Ishikawa (cell line): Measurements from ENCODE around the gene EEFSEC.

Experiments
- CEBPB ChIP-seq: IDR thresholded peaks from 2 replicates; pipeline ENCODE4 v1.6.1; 2012
- CREB1 ChIP-seq: IDR thresholded peaks from 2 replicates; pipeline ENCODE4 v1.6.1; 2012; ENCODE audit warnings: low read depth
- EGR1 ChIP-seq: IDR thresholded peaks from 2 replicates; pipeline ENCODE4 v1.6.1; 2012
- EP300 ChIP-seq: IDR thresholded peaks from 2 replicates; pipeline ENCODE4 v1.6.1; 2012; ENCODE audit warnings: borderline replicate concordance
- FOXM1 ChIP-seq: IDR thresholded peaks from 2 replicates; pipeline ENCODE4 v1.6.1; 2012; ENCODE audit warnings: low read depth, borderline replicate concordance
- MAX ChIP-seq: IDR thresholded peaks from 2 replicates; pipeline ENCODE4 v1.6.1; 2012
- NFIC ChIP-seq: IDR thresholded peaks from 2 replicates; pipeline ENCODE4 v1.6.1; 2012
- RAD21 ChIP-seq: IDR thresholded peaks from 2 replicates; pipeline ENCODE4 v1.6.1; 2012; ENCODE audit warnings: low read depth
- REST ChIP-seq: IDR thresholded peaks from 2 replicates; pipeline ENCODE4 v1.6.1; 2012; ENCODE audit warnings: low read depth, mild to moderate bottlenecking
- TAF1 ChIP-seq: IDR thresholded peaks from 2 replicates; pipeline ENCODE4 v1.6.1; 2012; ENCODE audit warnings: low read depth, mild to moderate bottlenecking
- TCF12 ChIP-seq: IDR thresholded peaks from 2 replicates; pipeline ENCODE4 v1.6.1; 2012; ENCODE audit warnings: low read depth
- TEAD4 ChIP-seq: IDR thresholded peaks from 2 replicates; pipeline ENCODE4 v1.6.1; 2012
- USF1 ChIP-seq: IDR thresholded peaks from 2 replicates; pipeline ENCODE4 v1.6.1; 2012
- YY1 ChIP-seq: IDR thresholded peaks from 2 replicates; pipeline ENCODE4 v1.6.1; 2012; ENCODE audit warnings: low read depth
- ZBTB7A ChIP-seq: IDR thresholded peaks from 2 replicates; pipeline ENCODE4 v1.6.1; 2012; ENCODE audit warnings: low read depth

The EEFSEC gene

DNA sequence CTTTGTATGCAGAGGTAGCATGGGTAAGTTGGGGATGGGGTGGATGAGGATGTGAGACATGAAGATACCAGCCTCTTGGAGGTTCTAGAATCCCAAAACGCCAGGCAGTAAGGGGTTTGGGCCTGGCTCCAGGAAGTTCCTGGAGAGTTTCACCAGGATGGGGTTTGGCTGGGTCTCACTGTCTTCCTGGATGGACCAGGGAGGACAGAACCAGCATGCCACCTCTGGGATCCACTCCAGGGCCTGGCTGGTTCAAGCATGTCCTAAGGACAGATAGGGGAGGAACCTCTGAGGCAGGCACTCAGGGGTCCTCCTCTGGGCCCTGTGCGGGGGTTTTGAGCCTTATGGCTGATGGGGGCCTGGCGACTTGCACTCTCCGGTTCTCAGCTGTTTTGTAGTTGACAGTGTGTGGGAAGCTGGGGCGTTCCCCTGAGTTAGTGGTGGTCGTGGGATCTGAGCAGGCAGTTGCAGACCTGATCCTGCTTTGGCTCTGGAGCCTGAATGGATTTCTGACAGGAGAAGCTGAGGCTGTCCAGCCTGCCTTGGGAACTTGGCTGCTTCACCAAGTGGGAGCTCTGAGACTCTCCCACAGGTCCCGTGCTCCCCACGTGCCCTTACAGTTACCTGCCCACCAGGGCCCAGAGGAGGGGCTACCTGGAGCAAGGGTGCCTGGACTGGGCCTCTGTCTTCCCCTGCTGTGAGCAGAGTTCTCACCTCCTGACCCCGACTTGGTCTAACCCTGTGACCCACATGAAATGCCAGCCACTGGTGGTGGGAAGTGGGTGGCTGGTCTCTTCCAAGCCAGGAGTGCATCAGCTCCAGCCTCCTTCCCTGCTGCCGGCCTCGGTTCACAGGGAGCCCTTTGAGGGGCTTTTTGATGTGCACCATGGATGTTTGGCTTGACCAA lies 128.4 kb downstream of the EEFSEC start:
- TF ChIP-seq RAD21 (no peak), TEAD4 (no peak), REST (no peak), YY1 (no peak), FOXM1 (no peak), EGR1 (no peak), TCF12 (no peak), MAX (no peak), CEBPB (no peak)

- TF ChIP-seq CREB1 = no peak
- no peak for TF ChIP-seq USF1
- no peak for TF ChIP-seq TEAD4
- no peak for TF ChIP-seq EP300
- no peak for TF ChIP-seq FOXM1
- TF ChIP-seq CEBPB = no peak
These were observed 129.3 kb downstream of the EEFSEC start for GRCh38 chr3:128282380-128283196.

- TF ChIP-seq TAF1 (no peak), YY1 (no peak), REST (no peak), EGR1 (no peak), CREB1 (no peak), NFIC (no peak), TCF12 (no peak), FOXM1 (no peak), CEBPB (no peak), TEAD4 (no peak), ZBTB7A (no peak)
These were observed 130.1 kb downstream of the EEFSEC start for GRCh38 chr3:128283421-128283820.

DNA sequence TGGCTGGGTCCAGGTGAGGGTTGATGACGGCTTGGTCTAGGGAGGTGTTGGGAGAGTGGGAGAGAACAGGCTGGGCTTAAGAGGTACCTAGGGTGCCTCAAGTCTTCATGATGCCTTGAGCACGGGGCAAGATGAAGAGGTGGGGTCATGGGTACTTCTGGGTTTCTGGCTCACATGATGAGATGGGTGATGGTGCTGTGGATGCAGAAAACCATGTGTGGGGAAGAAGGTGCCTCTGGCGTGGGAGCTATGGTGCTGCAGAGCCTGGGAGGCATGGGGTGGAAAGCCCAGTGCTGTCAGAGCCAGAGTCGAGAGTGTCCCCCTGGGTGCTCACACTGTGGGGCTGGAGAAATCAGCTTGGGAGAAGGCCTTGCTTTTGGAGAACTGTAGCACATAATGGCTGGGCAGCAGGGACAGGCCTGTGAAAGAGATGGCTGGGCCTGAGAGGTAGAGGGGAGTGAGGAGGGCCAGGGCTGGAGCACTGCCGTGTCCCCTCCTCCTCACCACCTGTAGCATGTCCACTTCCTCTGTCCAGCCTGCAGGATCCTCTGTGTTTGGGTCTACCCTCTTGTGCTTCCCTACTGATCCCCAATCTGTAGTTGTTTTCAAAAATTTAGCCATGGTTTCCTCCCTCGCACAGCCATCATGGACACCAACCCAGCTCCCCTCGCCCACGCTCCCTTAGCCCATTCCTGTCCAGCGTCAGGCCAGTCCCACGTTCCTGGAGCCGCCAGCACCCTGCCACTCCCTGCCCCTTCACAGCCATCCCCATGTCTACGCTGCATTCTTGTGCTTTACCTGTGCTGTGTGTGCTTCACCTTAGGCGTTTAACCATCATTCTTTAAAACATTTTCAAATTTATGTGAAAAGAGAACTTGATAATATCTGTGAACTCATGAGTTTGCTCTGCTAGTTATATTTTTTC lies 132.0 kb downstream of the EEFSEC start:
- TF ChIP-seq MAX (no peak), TEAD4 (no peak), EGR1 (no peak), CREB1 (no peak), FOXM1 (no peak), TAF1 (no peak), USF1 (no peak), REST (no peak), RAD21 (no peak), YY1 (no peak), EP300 (no peak), TCF12 (no peak), NFIC (no peak), CEBPB (no peak), ZBTB7A (no peak)
